Measurements from ENCODE around the gene G6PC1.

Gene G6PC1

GRCh38 chr17:42950044-42950783, 49.6 kb downstream of the G6PC1 start:
- FAIRE-seq, result no peak
